HEK293 (cell line): ENCODE results near the gene BDP1.

ENCODE experiments used
- KLF9 ChIP-seq: fragments of 450-650 bp; formaldehyde crosslinking; IDR thresholded peaks from 2 replicates; pipeline ENCODE4 v1.5.1; 2016; ENCODE audit warnings: missing biosample characterization, missing genetic modification characterization, low read depth
- SETDB1 ChIP-seq: IDR thresholded peaks from one replicate; pipeline ENCODE4 v1.6.1; 2017; ENCODE audit warnings: mild to moderate bottlenecking, low read length, moderate library complexity, mixed read lengths; ENCODE audit not compliant: insufficient read length
- YY2 ChIP-seq: fragments of 450-650 bp; formaldehyde crosslinking; IDR thresholded peaks from 2 replicates; pipeline ENCODE4 v1.5.1; 2016; ENCODE audit warnings: missing biosample characterization, missing genetic modification characterization
- ZBTB20 ChIP-seq: fragments of 450-650 bp; formaldehyde crosslinking; IDR thresholded peaks from 2 replicates; pipeline ENCODE4 v1.5.1; 2016; ENCODE audit warnings: missing biosample characterization, missing genetic modification characterization
- ZNF132 ChIP-seq: fragments of 450-650 bp; formaldehyde crosslinking; IDR thresholded peaks from 2 replicates; pipeline ENCODE4 v1.5.1; 2017; ENCODE audit warnings: missing biosample characterization, missing genetic modification characterization, borderline replicate concordance
- ZNF133 ChIP-seq: fragments of 450-650 bp; formaldehyde crosslinking; IDR thresholded peaks from 2 replicates; pipeline ENCODE4 v1.5.1; 2016; ENCODE audit warnings: missing biosample characterization, missing genetic modification characterization
- ZNF302 ChIP-seq: fragments of 450-650 bp; formaldehyde crosslinking; IDR thresholded peaks from 2 replicates; pipeline ENCODE4 v1.5.1; 2016; ENCODE audit warnings: missing biosample characterization, missing genetic modification characterization, low read depth
- ZNF521 ChIP-seq: fragments of 450-650 bp; formaldehyde crosslinking; IDR thresholded peaks from 2 replicates; pipeline ENCODE4 v1.5.1; 2017; ENCODE audit warnings: missing biosample characterization, mild to moderate bottlenecking, missing genetic modification characterization
- ZNF560 ChIP-seq: fragments of 450-650 bp; formaldehyde crosslinking; IDR thresholded peaks from 2 replicates; pipeline ENCODE4 v1.5.1; 2017; ENCODE audit warnings: missing biosample characterization, missing genetic modification characterization, borderline replicate concordance
- ZNF596 ChIP-seq: fragments of 450-650 bp; IDR thresholded peaks from 2 replicates; pipeline ENCODE4 v1.5.0; 2018; ENCODE audit warnings: missing biosample characterization, mild to moderate bottlenecking, missing genetic modification characterization, moderate library complexity
- TF ChIP-seq, protein P1 (sequence below): fragments of 450-650 bp; formaldehyde crosslinking; IDR thresholded peaks from 2 replicates; pipeline ENCODE4 v1.5.1; 2016; ENCODE audit warnings: missing biosample characterization, missing genetic modification characterization
- TF ChIP-seq, protein P2 (sequence below): fragments of 450-650 bp; formaldehyde crosslinking; IDR thresholded peaks from 2 replicates; pipeline ENCODE4 v1.5.1; 2016; ENCODE audit warnings: missing biosample characterization, missing genetic modification characterization
- TF ChIP-seq, protein P3 (sequence below): fragments of 450-650 bp; formaldehyde crosslinking; IDR thresholded peaks from 2 replicates; pipeline ENCODE4 v1.5.1; 2016; ENCODE audit warnings: missing biosample characterization, missing genetic modification characterization
- TF ChIP-seq, protein P4 (sequence below): fragments of 450-650 bp; formaldehyde crosslinking; IDR thresholded peaks from 2 replicates; pipeline ENCODE4 v1.5.1; 2016; ENCODE audit warnings: missing biosample characterization, missing genetic modification characterization

DNA sequence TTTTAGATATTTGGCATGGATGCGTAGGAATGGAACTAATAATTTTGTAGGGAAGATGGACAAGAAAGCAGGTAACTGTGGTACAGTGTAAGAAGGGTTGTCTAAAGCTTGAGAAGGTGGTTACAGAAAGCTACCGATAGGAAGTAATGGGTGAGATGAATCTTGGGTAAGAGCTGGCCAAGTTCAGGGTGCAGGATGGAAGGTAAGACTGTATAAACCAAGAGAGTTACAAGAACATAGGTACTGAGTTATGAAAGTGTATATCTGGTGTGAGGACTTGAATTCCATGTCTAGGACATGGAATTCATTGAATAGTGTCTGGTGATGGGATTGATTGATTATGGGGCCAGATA is 133.1 kb downstream of the BDP1 start:
- TF ChIP-seq ZNF132 (no peak), YY2 (tag by site-specific recombination) (no peak), ZNF133 (tag by site-specific recombination) (no peak), SETDB1 (no peak), ZNF521 (no peak), ZNF560 (tag by site-specific recombination) (no peak), ZBTB20 (tag by site-specific recombination) (no peak), ZNF302 (no peak), KLF9 (tag by site-specific recombination) (no peak), ZNF596 (tag by site-specific recombination) (no peak)
- TF ChIP-seq, protein P1, sequence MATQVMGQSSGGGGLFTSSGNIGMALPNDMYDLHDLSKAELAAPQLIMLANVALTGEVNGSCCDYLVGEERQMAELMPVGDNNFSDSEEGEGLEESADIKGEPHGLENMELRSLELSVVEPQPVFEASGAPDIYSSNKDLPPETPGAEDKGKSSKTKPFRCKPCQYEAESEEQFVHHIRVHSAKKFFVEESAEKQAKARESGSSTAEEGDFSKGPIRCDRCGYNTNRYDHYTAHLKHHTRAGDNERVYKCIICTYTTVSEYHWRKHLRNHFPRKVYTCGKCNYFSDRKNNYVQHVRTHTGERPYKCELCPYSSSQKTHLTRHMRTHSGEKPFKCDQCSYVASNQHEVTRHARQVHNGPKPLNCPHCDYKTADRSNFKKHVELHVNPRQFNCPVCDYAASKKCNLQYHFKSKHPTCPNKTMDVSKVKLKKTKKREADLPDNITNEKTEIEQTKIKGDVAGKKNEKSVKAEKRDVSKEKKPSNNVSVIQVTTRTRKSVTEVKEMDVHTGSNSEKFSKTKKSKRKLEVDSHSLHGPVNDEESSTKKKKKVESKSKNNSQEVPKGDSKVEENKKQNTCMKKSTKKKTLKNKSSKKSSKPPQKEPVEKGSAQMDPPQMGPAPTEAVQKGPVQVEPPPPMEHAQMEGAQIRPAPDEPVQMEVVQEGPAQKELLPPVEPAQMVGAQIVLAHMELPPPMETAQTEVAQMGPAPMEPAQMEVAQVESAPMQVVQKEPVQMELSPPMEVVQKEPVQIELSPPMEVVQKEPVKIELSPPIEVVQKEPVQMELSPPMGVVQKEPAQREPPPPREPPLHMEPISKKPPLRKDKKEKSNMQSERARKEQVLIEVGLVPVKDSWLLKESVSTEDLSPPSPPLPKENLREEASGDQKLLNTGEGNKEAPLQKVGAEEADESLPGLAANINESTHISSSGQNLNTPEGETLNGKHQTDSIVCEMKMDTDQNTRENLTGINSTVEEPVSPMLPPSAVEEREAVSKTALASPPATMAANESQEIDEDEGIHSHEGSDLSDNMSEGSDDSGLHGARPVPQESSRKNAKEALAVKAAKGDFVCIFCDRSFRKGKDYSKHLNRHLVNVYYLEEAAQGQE (tag by site-specific recombination), result no peak
- TF ChIP-seq, protein P2, sequence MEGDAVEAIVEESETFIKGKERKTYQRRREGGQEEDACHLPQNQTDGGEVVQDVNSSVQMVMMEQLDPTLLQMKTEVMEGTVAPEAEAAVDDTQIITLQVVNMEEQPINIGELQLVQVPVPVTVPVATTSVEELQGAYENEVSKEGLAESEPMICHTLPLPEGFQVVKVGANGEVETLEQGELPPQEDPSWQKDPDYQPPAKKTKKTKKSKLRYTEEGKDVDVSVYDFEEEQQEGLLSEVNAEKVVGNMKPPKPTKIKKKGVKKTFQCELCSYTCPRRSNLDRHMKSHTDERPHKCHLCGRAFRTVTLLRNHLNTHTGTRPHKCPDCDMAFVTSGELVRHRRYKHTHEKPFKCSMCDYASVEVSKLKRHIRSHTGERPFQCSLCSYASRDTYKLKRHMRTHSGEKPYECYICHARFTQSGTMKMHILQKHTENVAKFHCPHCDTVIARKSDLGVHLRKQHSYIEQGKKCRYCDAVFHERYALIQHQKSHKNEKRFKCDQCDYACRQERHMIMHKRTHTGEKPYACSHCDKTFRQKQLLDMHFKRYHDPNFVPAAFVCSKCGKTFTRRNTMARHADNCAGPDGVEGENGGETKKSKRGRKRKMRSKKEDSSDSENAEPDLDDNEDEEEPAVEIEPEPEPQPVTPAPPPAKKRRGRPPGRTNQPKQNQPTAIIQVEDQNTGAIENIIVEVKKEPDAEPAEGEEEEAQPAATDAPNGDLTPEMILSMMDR (tag by site-specific recombination), result no peak
- TF ChIP-seq, protein P3, sequence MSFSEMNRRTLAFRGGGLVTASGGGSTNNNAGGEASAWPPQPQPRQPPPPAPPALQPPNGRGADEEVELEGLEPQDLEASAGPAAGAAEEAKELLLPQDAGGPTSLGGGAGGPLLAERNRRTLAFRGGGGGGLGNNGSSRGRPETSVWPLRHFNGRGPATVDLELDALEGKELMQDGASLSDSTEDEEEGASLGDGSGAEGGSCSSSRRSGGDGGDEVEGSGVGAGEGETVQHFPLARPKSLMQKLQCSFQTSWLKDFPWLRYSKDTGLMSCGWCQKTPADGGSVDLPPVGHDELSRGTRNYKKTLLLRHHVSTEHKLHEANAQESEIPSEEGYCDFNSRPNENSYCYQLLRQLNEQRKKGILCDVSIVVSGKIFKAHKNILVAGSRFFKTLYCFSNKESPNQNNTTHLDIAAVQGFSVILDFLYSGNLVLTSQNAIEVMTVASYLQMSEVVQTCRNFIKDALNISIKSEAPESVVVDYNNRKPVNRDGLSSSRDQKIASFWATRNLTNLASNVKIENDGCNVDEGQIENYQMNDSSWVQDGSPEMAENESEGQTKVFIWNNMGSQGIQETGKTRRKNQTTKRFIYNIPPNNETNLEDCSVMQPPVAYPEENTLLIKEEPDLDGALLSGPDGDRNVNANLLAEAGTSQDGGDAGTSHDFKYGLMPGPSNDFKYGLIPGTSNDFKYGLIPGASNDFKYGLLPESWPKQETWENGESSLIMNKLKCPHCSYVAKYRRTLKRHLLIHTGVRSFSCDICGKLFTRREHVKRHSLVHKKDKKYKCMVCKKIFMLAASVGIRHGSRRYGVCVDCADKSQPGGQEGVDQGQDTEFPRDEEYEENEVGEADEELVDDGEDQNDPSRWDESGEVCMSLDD (tag by site-specific recombination), result no peak
- TF ChIP-seq, protein P4, sequence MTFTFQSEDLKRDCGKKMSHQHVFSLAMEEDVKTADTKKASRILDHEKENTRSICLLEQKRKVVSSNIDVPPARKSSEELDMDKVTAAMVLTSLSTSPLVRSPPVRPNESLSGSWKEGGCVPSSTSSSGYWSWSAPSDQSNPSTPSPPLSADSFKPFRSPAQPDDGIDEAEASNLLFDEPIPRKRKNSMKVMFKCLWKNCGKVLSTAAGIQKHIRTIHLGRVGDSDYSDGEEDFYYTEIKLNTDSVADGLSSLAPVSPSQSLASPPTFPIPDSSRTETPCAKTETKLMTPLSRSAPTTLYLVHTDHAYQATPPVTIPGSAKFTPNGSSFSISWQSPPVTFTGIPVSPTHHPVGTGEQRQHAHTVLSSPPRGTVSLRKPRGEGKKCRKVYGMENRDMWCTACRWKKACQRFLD (tag by site-specific recombination), result no peak
